K562 (cell line): ENCODE data around the gene FTH1. TPM values are rescaled to one million over a fixed set of nuclear protein-coding genes. Genes with fewer than 3 reads are reported as not detected.

ENCODE experiments used
- CXXC5 ChIP-seq: fragments of 250-450 bp; sonication (Bioruptor Pico); IDR thresholded peaks from 2 replicates; pipeline ENCODE4 v1.8.0; 2022; ENCODE audit warnings: inconsistent platforms, mild to moderate bottlenecking, moderate library complexity
- DDX20 ChIP-seq: fragments of 450-650 bp; IDR thresholded peaks from 2 replicates; pipeline ENCODE4 v1.6.1; 2016; ENCODE audit warnings: missing genetic modification characterization, low read depth, mild to moderate bottlenecking, missing compliant biosample characterization, moderate library complexity
- EP300 ChIP-seq: IDR thresholded peaks from 2 replicates; pipeline ENCODE4 v1.6.1; 2012; ENCODE audit warnings: low read length, improper control_type of control experiment
- EZH2 ChIP-seq: IDR thresholded peaks from 2 replicates; pipeline ENCODE4 v1.6.1; 2012; ENCODE audit warnings: low read depth, mild to moderate bottlenecking, inconsistent platforms, low read length, borderline replicate concordance
- MECOM ChIP-seq: fragments of 250-450 bp; sonication (Bioruptor Pico); IDR thresholded peaks from 2 replicates; pipeline ENCODE4 v1.8.0; 2022; ENCODE audit warnings: inconsistent platforms
- NR2C2 ChIP-seq, 2 experiments: fragments of 200-800 bp in 1 of 2; sonication (Bioruptor generic) in 1 of 2; sonication (generic) in 1 of 2; formaldehyde crosslinking in 1 of 2; IDR thresholded peaks; 2 replicates each; pipeline versions ENCODE4 v1.6.1 to v1.8.0; 2016 to 2022; ENCODE audit warnings: mild to moderate bottlenecking in 1 of 2, missing compliant biosample characterization in 1 of 2, missing genetic modification characterization in 1 of 2, missing genetic modification reagents in 1 of 2
- RHOXF2B ChIP-seq: fragments of 250-450 bp; sonication (Bioruptor Pico); conservative IDR thresholded peaks from 2 replicates; pipeline ENCODE4 v1.5.1; 2021
- TAF7 ChIP-seq: fragments of 450-650 bp; IDR thresholded peaks from 2 replicates; pipeline ENCODE4 v1.6.1; 2016; ENCODE audit warnings: missing genetic modification characterization, missing compliant biosample characterization
- ZNF140 ChIP-seq: fragments of 250-450 bp; sonication (Bioruptor Pico); IDR thresholded peaks from 2 replicates; pipeline ENCODE4 v1.8.0; 2021; ENCODE audit warnings: moderate library complexity, mild to moderate bottlenecking, inconsistent platforms
- ZNF431 ChIP-seq: sonication (generic); formaldehyde crosslinking; IDR thresholded peaks from 2 replicates; pipeline ENCODE4 v1.8.0; 2022; ENCODE audit warnings: mild to moderate bottlenecking, missing genetic modification reagents
- ZNF766 ChIP-seq: fragments of 200-800 bp; sonication (Bioruptor generic); conservative IDR thresholded peaks from 2 replicates; pipeline ENCODE4 v1.6.1; 2016; ENCODE audit warnings: missing genetic modification characterization, missing compliant biosample characterization
- polyA plus RNA-seq, 8 experiments: library from polyadenylated mRNA; depleted of rRNA in 4 of 8; stranded (reverse) in 5 of 8; unstranded in 3 of 8; fragments of >200 nt; fragmentation: Nextera tagmentation in 2 of 8; fragmentation: Illumina TruSeq in 1 of 8; extraction: Ambion mirVana in 2 of 8; extraction: Trizol in 1 of 8; gene quantifications; 2 replicates each; pipeline versions ENCODE4 v1.2.1 to v1.2.3, GENCODE V29; 2011 to 2014; ENCODE audit warnings: inconsistent platforms in 1 of 8, missing spikeins in 1 of 8
- total RNA-seq, 7 experiments: library from RNA; depleted of rRNA in 6 of 7; stranded (reverse); fragments of >200 nt in 6 of 7; fragmentation: Illumina TruSeq in 2 of 7; extraction: Trizol in 2 of 7; gene quantifications; 2 replicates each; pipeline versions ENCODE4 v1.2.1 to v1.2.3, GENCODE V29; 2011 to 2021; ENCODE audit warnings: low replicate concordance in 1 of 7
- TF ChIP-seq, protein P1 (sequence below), 2 experiments: fragments of 200-800 bp in 1 of 2; sonication (Bioruptor generic) in 1 of 2; sonication (generic) in 1 of 2; formaldehyde crosslinking in 1 of 2; IDR thresholded peaks in 1 of 2; conservative IDR thresholded peaks in 1 of 2; 2 replicates each; pipeline versions ENCODE4 v1.5.0 to v1.6.1; 2016 to 2020; ENCODE audit warnings: missing compliant biosample characterization in 1 of 2, missing genetic modification characterization in 1 of 2, missing genetic modification reagents in 1 of 2
- TF ChIP-seq, protein P2 (sequence below): fragments of 250-450 bp; sonication (Bioruptor Pico); IDR thresholded peaks from 2 replicates; pipeline ENCODE4 v1.4.0; 2020
- TF ChIP-seq, protein P3 (sequence below): sonication (generic); formaldehyde crosslinking; IDR thresholded peaks from 2 replicates; pipeline ENCODE4 v1.8.0; 2022; ENCODE audit warnings: mild to moderate bottlenecking, missing genetic modification reagents

Gene FTH1
- total and polyA plus RNA-seq, 9 of the 15 experiments (the other 6 are each of a cell fraction or from before 2014, with no cell fraction given), result 370 to 3,146 (median 802) TPM

DNA sequence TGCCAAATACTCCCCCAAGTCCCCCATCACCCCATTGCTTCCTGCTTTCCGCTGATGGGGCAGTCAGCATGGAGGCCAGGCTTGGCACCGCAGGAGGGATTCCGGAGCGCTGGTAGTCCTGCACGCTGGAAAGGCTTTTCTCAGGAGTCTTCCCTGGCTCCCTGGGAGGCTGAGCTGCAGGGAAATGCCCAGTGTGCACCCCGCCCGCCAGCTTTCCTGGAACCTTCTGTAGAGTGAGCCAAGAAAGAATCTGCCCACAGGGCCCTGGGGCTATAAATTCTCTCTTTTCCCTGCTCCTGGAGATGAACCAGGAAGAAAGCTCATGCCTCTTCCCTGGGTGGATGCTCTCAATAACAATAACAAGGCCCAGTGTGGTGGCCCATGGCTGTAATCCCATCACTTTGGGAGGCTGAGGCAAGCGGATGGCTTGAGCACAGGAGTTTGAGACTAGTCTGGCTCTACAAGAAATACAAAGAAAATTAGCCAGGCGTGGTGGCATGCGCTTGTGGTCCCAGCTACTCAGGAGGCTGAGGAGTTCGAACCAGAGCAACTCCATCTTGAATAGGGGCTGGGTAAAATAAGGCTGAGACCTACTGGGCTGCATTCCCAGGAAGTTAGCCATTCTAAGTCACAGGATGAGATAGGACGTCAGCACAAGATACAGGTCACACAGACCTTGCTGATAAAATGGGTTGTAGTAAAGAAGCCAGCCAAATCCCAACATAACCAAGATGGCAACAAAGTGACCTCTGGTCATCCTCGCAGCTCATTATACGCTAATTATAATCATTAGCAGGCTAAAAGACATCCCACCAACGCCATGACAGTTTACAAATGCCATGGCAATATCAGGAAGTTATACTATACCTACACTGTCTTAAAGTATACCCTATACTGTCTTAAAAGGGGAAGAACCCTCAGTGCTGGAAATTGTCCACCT is 46.4 kb upstream of the FTH1 start (continued):
- TF ChIP-seq CXXC5 (CRISPR knock-in tag), result peak; percentile 84
- 0 out of 2 replicates have a peak, but pooled peaks have one; percentile 22 for TF ChIP-seq ZNF140
- TF ChIP-seq, protein P1, sequence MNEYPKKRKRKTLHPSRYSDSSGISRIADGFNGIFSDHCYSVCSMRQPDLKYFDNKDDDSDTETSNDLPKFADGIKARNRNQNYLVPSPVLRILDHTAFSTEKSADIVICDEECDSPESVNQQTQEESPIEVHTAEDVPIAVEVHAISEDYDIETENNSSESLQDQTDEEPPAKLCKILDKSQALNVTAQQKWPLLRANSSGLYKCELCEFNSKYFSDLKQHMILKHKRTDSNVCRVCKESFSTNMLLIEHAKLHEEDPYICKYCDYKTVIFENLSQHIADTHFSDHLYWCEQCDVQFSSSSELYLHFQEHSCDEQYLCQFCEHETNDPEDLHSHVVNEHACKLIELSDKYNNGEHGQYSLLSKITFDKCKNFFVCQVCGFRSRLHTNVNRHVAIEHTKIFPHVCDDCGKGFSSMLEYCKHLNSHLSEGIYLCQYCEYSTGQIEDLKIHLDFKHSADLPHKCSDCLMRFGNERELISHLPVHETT (CRISPR knock-in tag; conservative IDR thresholded peaks at IDR 0.05 in 1 of 2, IDR thresholded peaks at IDR 0.05 in 1 of 2), result peak in 1 of 2 experiments; percentile 81; a peak in 2 of 4 replicates
- TF ChIP-seq, protein P2, sequence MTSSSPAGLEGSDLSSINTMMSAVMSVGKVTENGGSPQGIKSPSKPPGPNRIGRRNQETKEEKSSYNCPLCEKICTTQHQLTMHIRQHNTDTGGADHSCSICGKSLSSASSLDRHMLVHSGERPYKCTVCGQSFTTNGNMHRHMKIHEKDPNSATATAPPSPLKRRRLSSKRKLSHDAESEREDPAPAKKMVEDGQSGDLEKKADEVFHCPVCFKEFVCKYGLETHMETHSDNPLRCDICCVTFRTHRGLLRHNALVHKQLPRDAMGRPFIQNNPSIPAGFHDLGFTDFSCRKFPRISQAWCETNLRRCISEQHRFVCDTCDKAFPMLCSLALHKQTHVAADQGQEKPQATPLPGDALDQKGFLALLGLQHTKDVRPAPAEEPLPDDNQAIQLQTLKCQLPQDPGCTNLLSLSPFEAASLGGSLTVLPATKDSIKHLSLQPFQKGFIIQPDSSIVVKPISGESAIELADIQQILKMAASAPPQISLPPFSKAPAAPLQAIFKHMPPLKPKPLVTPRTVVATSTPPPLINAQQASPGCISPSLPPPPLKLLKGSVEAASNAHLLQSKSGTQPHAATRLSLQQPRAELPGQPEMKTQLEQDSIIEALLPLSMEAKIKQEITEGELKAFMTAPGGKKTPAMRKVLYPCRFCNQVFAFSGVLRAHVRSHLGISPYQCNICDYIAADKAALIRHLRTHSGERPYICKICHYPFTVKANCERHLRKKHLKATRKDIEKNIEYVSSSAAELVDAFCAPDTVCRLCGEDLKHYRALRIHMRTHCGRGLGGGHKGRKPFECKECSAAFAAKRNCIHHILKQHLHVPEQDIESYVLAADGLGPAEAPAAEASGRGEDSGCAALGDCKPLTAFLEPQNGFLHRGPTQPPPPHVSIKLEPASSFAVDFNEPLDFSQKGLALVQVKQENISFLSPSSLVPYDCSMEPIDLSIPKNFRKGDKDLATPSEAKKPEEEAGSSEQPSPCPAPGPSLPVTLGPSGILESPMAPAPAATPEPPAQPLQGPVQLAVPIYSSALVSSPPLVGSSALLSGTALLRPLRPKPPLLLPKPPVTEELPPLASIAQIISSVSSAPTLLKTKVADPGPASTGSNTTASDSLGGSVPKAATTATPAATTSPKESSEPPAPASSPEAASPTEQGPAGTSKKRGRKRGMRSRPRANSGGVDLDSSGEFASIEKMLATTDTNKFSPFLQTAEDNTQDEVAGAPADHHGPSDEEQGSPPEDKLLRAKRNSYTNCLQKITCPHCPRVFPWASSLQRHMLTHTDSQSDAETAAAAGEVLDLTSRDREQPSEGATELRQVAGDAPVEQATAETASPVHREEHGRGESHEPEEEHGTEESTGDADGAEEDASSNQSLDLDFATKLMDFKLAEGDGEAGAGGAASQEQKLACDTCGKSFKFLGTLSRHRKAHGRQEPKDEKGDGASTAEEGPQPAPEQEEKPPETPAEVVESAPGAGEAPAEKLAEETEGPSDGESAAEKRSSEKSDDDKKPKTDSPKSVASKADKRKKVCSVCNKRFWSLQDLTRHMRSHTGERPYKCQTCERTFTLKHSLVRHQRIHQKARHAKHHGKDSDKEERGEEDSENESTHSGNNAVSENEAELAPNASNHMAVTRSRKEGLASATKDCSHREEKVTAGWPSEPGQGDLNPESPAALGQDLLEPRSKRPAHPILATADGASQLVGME (CRISPR knock-in tag), result peak; percentile 94
- no peak for TF ChIP-seq ZNF431 (CRISPR knock-in tag)
- peak; percentile 89 for TF ChIP-seq DDX20 (tag)
- TF ChIP-seq RHOXF2B (CRISPR knock-in tag), result no peak
- TF ChIP-seq EZH2, result no peak
- no peak for TF ChIP-seq NR2C2 (CRISPR knock-in tag; IDR thresholded peaks at IDR 0.05)
- TF ChIP-seq NR2C2 (tag; IDR thresholded peaks at IDR 0.05), result 0 out of 2 replicates have a peak, but pooled peaks have one; percentile 41
- TF ChIP-seq MECOM (CRISPR knock-in tag), result peak; percentile 66; the same call in 1 of the 2 replicates
- peak; percentile 75; the same call in 1 of the 2 replicates for TF ChIP-seq TAF7 (tag)
- TF ChIP-seq ZNF766, result peak; percentile 71; the same call in 1 of the 2 replicates
- no peak for TF ChIP-seq EP300
- TF ChIP-seq, protein P3, sequence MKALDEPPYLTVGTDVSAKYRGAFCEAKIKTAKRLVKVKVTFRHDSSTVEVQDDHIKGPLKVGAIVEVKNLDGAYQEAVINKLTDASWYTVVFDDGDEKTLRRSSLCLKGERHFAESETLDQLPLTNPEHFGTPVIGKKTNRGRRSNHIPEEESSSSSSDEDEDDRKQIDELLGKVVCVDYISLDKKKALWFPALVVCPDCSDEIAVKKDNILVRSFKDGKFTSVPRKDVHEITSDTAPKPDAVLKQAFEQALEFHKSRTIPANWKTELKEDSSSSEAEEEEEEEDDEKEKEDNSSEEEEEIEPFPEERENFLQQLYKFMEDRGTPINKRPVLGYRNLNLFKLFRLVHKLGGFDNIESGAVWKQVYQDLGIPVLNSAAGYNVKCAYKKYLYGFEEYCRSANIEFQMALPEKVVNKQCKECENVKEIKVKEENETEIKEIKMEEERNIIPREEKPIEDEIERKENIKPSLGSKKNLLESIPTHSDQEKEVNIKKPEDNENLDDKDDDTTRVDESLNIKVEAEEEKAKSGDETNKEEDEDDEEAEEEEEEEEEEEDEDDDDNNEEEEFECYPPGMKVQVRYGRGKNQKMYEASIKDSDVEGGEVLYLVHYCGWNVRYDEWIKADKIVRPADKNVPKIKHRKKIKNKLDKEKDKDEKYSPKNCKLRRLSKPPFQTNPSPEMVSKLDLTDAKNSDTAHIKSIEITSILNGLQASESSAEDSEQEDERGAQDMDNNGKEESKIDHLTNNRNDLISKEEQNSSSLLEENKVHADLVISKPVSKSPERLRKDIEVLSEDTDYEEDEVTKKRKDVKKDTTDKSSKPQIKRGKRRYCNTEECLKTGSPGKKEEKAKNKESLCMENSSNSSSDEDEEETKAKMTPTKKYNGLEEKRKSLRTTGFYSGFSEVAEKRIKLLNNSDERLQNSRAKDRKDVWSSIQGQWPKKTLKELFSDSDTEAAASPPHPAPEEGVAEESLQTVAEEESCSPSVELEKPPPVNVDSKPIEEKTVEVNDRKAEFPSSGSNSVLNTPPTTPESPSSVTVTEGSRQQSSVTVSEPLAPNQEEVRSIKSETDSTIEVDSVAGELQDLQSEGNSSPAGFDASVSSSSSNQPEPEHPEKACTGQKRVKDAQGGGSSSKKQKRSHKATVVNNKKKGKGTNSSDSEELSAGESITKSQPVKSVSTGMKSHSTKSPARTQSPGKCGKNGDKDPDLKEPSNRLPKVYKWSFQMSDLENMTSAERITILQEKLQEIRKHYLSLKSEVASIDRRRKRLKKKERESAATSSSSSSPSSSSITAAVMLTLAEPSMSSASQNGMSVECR (CRISPR knock-in tag), result no peak
